Parathyroid adenoma (tissue), 2 donors: ENCODE data around the gene HOXD4.

Experiments
- H2AFZ ChIP-seq: fragments of 300-600 bp; sonication (generic); one replicate; pipeline ENCODE4 v1.7.0; 2017; ENCODE audit warnings: antibody characterized with exemption, mild to moderate bottlenecking
- H3K27ac ChIP-seq: fragments of 300-600 bp; sonication (generic); one replicate; pipeline ENCODE4 v1.7.0; 2017
- H3K27me3 ChIP-seq: fragments of 300-600 bp; sonication (generic); one replicate; pipeline ENCODE4 v1.7.0; 2017; ENCODE audit warnings: low read length; ENCODE audit not compliant: control insufficient read depth, insufficient read depth
- H3K36me3 ChIP-seq: fragments of 300-600 bp; sonication (generic); one replicate; pipeline ENCODE4 v1.7.0; 2017; ENCODE audit warnings: low read length; ENCODE audit not compliant: control insufficient read depth, insufficient read depth
- H3K4me1 ChIP-seq: fragments of 300-600 bp; sonication (generic); one replicate; pipeline ENCODE4 v1.7.0; 2017; ENCODE audit warnings: control low read depth
- H3K4me2 ChIP-seq: fragments of 300-600 bp; sonication (generic); one replicate; pipeline ENCODE4 v1.7.0; 2017; ENCODE audit warnings: low read length
- H3K4me3 ChIP-seq: fragments of 300-600 bp; sonication (generic); one replicate; pipeline ENCODE4 v1.7.0; 2017; ENCODE audit warnings: low read depth, low read length
- H3K79me2 ChIP-seq: fragments of 300-600 bp; sonication (generic); one replicate; pipeline ENCODE4 v1.7.0; 2017; ENCODE audit warnings: control low read depth
- H3K9ac ChIP-seq: fragments of 300-600 bp; sonication (generic); one replicate; pipeline ENCODE4 v1.7.0; 2017; ENCODE audit warnings: mild to moderate bottlenecking
- H3K9me3 ChIP-seq: fragments of 300-600 bp; sonication (generic); one replicate; pipeline ENCODE4 v1.7.0; 2017; ENCODE audit warnings: low read length; ENCODE audit not compliant: control insufficient read depth
- CTCF ChIP-seq: fragments of 300-600 bp; sonication (generic); IDR thresholded peaks from one replicate; pipeline ENCODE4 v1.7.0; 2017; ENCODE audit warnings: antibody characterized with exemption, mild to moderate bottlenecking
- donor health status: primary hyperparathyroidism.

Gene HOXD4

GRCh38 chr2:176140513-176141317, 10.6 kb upstream of the HOXD4 start:
- Histone ChIP-seq H3K4me3 (peak overlapping the region; percentile 25), H3K36me3 (no peaks in the 10 kb centered on the region), H3K4me2 (peak overlapping the region; percentile 17), H3K79me2 (no peaks in the 10 kb centered on the region), H2AFZ (peak overlapping the region; percentile 45), H3K27me3 (peaks cover 18% of the 10 kb centered on the region), H3K27ac (no peak overlapping the region), H3K9me3 (no peaks in the 10 kb centered on the region), H3K9ac (no peak overlapping the region), H3K4me1 (no peaks in the 10 kb centered on the region)
- TF ChIP-seq CTCF, result peak; percentile 8

- no peak overlapping the region for H3K27ac ChIP-seq
- H3K9me3 ChIP-seq, result no peaks in the 10 kb centered on the region
- H3K9ac ChIP-seq, result no peak overlapping the region
- no peak overlapping the region for H3K4me2 ChIP-seq
- H3K27me3 ChIP-seq, result peaks cover 8% of the 10 kb centered on the region
- no peaks in the 10 kb centered on the region for H3K4me1 ChIP-seq
- H2AFZ ChIP-seq, result no peak overlapping the region
- no peaks in the 10 kb centered on the region for H3K79me2 ChIP-seq
- H3K4me3 ChIP-seq, result no peak overlapping the region
- no peak for TF ChIP-seq CTCF
- H3K36me3 ChIP-seq, result no peaks in the 10 kb centered on the region
These were observed 9.1 kb upstream of the HOXD4 start for GRCh38 chr2:176142281-176142680.

- Histone ChIP-seq H3K27me3 (peaks cover 8% of the 10 kb centered on the region), H3K9ac (no peak overlapping the region)
These were observed 6.0 kb upstream of the HOXD4 start for GRCh38 chr2:176145085-176145969.

GRCh38 chr2:176146101-176146500, 5.2 kb upstream of the HOXD4 start:
- no peak overlapping the region for H3K4me3 ChIP-seq
- TF ChIP-seq CTCF, result no peak
- no peaks in the 10 kb centered on the region for H3K79me2 ChIP-seq
- H3K27me3 ChIP-seq, result peaks cover 3% of the 10 kb centered on the region
- H3K36me3 ChIP-seq, result no peaks in the 10 kb centered on the region
- no peaks in the 10 kb centered on the region for H3K4me1 ChIP-seq
- H3K27ac ChIP-seq, result no peak overlapping the region
- H3K9me3 ChIP-seq, result no peaks in the 10 kb centered on the region
- no peak overlapping the region for H3K4me2 ChIP-seq
- no peak overlapping the region for H2AFZ ChIP-seq
- no peak overlapping the region for H3K9ac ChIP-seq

More at GRCh38 chr2:176145085-176145969, 6.0 kb upstream of the HOXD4 start:
- Histone ChIP-seq H3K4me1 (no peaks in the 10 kb centered on the region), H3K36me3 (no peaks in the 10 kb centered on the region), H2AFZ (no peak overlapping the region), H3K4me3 (no peak overlapping the region), H3K4me2 (no peak overlapping the region), H3K79me2 (no peaks in the 10 kb centered on the region), H3K9me3 (no peaks in the 10 kb centered on the region), H3K27ac (no peak overlapping the region)
- TF ChIP-seq CTCF, result no peak
